Measurements from ENCODE around the gene PHF23.

DNA sequence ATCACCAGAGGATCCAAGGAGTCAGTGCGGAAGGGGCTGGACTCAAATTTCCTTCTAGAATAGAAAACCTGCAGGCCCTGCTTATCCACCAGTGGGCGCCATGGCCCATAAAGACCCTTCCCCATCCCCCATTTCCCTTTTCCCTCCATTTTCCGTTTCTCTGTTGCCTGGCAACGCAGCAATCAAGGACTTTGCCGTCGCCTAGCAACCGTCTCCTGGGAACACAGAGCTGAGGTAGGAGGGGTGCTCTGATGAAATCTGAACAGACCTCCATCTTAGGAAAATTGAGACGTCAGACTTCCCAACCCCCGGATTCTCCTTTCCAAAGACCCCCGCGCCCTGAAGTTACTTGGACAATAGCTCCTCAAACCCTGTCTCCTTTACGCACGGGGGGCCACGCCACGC, 25.4 kb downstream of the PHF23 start:
- TF ChIP-seq, protein P1, sequence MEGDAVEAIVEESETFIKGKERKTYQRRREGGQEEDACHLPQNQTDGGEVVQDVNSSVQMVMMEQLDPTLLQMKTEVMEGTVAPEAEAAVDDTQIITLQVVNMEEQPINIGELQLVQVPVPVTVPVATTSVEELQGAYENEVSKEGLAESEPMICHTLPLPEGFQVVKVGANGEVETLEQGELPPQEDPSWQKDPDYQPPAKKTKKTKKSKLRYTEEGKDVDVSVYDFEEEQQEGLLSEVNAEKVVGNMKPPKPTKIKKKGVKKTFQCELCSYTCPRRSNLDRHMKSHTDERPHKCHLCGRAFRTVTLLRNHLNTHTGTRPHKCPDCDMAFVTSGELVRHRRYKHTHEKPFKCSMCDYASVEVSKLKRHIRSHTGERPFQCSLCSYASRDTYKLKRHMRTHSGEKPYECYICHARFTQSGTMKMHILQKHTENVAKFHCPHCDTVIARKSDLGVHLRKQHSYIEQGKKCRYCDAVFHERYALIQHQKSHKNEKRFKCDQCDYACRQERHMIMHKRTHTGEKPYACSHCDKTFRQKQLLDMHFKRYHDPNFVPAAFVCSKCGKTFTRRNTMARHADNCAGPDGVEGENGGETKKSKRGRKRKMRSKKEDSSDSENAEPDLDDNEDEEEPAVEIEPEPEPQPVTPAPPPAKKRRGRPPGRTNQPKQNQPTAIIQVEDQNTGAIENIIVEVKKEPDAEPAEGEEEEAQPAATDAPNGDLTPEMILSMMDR (IDR thresholded peaks at IDR 0.05 in 2 of 3, conservative IDR thresholded peaks at IDR 0.05 in 1 of 3; ENCODE audit: borderline replicate concordance in 1 of 3, insufficient read depth in 1 of 3, low read depth in 2 of 3, low read length in 2 of 3), result peak in 2 of 3 experiments; percentile 48 to 54; a peak in 4 of 6 replicates
- TF ChIP-seq, protein P2, sequence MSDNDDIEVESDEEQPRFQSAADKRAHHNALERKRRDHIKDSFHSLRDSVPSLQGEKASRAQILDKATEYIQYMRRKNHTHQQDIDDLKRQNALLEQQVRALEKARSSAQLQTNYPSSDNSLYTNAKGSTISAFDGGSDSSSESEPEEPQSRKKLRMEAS (IDR thresholded peaks at IDR 0.05), result no peak
- TF ChIP-seq CEBPB (IDR thresholded peaks at IDR 0.05; ENCODE audit: low read depth), result no peak
- no peak for TF ChIP-seq POLR2A (IDR thresholded peaks at IDR 0.05; ENCODE audit: borderline replicate concordance, extremely low read depth, insufficient read depth, insufficient read length)

Data from HCT116 (cell line).